ENCODE measurements around the gene CARD6. TPM values are rescaled to one million over a fixed set of nuclear protein-coding genes. Genes with fewer than 3 reads are reported as not detected.
"Not testable (repeated sequence)": the region's sequence is repeated elsewhere in the genome, so short reads cannot be mapped to it uniquely, and the experiment has no call there.

CARD6 gene
- total RNA-seq, result 10 to 100 TPM; 15.9 to 32.1 (median 21.0) TPM

DNA sequence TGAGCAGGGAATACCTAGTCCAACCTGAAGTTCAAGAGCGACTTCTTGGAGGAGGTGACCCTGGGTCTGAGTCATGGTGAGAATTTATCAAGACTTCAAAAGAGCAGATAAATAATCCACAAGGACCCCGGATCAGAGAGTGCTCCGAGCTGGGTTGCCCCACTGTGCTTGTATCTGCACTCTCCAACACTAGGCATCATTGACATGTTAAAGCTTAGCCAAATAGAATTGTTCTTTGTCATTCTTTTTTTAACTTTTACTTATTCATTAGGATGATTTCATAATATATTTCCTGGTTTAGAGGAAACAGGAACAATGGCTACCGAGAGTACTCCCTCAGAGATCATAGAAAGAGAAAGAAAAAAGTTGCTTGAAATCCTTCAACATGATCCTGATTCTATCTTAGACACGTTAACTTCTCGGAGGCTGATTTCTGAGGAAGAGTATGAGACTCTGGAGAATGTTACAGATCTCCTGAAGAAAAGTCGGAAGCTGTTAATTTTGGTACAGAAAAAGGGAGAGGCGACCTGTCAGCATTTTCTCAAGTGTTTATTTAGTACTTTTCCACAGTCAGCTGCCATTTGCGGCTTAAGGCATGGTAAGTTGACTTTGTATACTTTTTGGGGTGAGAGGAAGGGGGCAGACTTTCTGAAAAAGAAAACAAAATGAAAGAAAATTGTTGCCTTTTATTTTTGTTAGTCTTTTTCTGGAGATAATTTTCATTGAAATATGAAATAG lies at the start of gene CARD6:
CARD6 (plus strand) TSS at position 300 of the 738 bp plus-strand sequence; CDS start at position 316, 16 bp downstream.
- TF ChIP-seq, protein P1, sequence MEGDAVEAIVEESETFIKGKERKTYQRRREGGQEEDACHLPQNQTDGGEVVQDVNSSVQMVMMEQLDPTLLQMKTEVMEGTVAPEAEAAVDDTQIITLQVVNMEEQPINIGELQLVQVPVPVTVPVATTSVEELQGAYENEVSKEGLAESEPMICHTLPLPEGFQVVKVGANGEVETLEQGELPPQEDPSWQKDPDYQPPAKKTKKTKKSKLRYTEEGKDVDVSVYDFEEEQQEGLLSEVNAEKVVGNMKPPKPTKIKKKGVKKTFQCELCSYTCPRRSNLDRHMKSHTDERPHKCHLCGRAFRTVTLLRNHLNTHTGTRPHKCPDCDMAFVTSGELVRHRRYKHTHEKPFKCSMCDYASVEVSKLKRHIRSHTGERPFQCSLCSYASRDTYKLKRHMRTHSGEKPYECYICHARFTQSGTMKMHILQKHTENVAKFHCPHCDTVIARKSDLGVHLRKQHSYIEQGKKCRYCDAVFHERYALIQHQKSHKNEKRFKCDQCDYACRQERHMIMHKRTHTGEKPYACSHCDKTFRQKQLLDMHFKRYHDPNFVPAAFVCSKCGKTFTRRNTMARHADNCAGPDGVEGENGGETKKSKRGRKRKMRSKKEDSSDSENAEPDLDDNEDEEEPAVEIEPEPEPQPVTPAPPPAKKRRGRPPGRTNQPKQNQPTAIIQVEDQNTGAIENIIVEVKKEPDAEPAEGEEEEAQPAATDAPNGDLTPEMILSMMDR (IDR thresholded peaks at IDR 0.05), result no peak
- peak in 1 of 2 donors; percentile 53 for TF ChIP-seq POLR2A (IDR thresholded peaks at IDR 0.05)
- no peaks in the 10 kb centered on the region for H3K9me3 ChIP-seq
- peak in 1 of 2 donors; percentile 14 for DNase-seq
- H3K4me1 ChIP-seq, result peaks cover 13 to 16% of the 10 kb centered on the region in 2 donors
- intact Hi-C loops (cut with DNase I), result no loop called here
- peak within 1 kb of the TSS; percentile 84 to 95 (median 86) for H3K27ac ChIP-seq
- H3K36me3 ChIP-seq, result no peaks in the 10 kb centered on the region
- 22 to 25% methylated on average over 9 of the region's 9 CpGs for WGBS, 2 donors
- peak within 1 kb of the TSS in 2 of 3 donors; percentile 11 to 27 for H3K4me3 ChIP-seq (replicated peaks in 1 of 3)
- H3K27me3 ChIP-seq, result no peaks in the 10 kb centered on the region

DNA sequence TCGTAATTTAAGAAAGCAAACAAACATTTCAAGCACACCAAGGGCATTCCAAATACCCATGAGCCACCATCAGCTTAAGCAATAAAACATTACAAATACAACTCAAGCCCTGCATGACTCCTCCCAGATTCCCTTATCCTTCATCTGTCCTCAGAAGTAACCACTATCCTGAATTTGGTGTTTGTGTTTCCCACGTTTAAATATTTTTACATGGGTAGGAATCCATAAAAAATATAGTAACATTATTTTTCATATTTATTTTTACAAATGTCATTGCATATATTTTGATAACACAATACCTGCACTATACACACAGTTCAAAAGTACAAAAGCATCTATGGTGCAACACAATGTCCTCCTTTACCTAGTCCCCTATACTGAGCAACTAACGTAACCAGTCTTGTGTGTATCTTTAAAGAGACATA lies 49.4 kb upstream of the CARD6 start:
- H3K27me3 ChIP-seq, result no peaks in the 10 kb centered on the region
- H3K27ac ChIP-seq, result no peak overlapping the region
- H3K9me3 ChIP-seq, result no peaks in the 10 kb centered on the region
- DNase-seq, result no peak
- peaks cover 4 to 23% of the 10 kb centered on the region in 2 donors for H3K4me1 ChIP-seq
- 76 to 78% methylated on average over 3 of the region's 3 CpGs for WGBS, 2 donors
- intact Hi-C loops (cut with DNase I), result no loop called here
- H3K4me3 ChIP-seq (replicated peaks in 1 of 3), result no peak overlapping the region
- H3K36me3 ChIP-seq, result no peaks in the 10 kb centered on the region
- TF ChIP-seq POLR2A (IDR thresholded peaks at IDR 0.05), result no peak
- TF ChIP-seq, protein P1 (IDR thresholded peaks at IDR 0.05), result no peak

DNA sequence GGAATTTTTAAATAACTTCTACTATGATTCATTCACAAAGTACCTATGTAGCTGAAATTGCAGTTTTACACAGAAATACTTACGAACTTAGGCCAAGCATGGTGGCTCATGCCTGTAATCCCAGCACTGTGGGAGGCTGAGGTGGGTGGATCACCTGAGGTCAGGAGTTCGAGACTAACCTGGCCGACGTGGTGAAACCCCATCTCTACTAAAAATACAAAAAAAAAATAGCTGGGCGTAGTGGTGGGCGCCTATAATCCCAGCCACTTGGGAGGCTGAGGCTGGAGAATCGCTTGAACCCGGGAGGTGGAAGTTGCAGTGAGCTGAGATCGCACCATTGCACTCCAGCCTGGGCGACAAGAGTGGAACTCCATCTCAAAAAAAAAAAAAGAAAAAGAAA lies 48.5 kb upstream of the CARD6 start:
- H3K4me1 ChIP-seq, result peaks cover 4 to 26% of the 10 kb centered on the region in 2 donors
- H3K4me3 ChIP-seq (replicated peaks in 1 of 3); H3K27me3 ChIP-seq; H3K36me3 ChIP-seq; intact Hi-C loops (cut with DNase I); H3K9me3 ChIP-seq; H3K27ac ChIP-seq; DNase-seq: not testable (repeated sequence)
- 95 to 96% methylated on average over 10 of the region's 10 CpGs for WGBS, 2 donors

- peaks cover 4 to 26% of the 10 kb centered on the region in 2 donors for H3K4me1 ChIP-seq
- H3K4me3 ChIP-seq (replicated peaks in 1 of 3), result not testable (repeated sequence)
Measured at GRCh38 chr5:40794340-40794739, 46.8 kb upstream of the CARD6 start.

GRCh38 chr5:40794877-40795276 lies 46.3 kb upstream of the CARD6 start:
- intact Hi-C loops (cut with DNase I); H3K4me3 ChIP-seq (replicated peaks in 1 of 3); DNase-seq; H3K36me3 ChIP-seq; H3K27me3 ChIP-seq; H3K27ac ChIP-seq; H3K9me3 ChIP-seq: not testable (repeated sequence)
- peaks cover 4 to 32% of the 10 kb centered on the region in 2 donors for H3K4me1 ChIP-seq
- 94 to 95% methylated on average over 3 of the region's 3 CpGs for WGBS, 2 donors

More at GRCh38 chr5:40794340-40794739, 46.8 kb upstream of the CARD6 start:
- H3K27me3 ChIP-seq; H3K36me3 ChIP-seq; H3K9me3 ChIP-seq; intact Hi-C loops (cut with DNase I); DNase-seq; H3K27ac ChIP-seq: not testable (repeated sequence)

DNA sequence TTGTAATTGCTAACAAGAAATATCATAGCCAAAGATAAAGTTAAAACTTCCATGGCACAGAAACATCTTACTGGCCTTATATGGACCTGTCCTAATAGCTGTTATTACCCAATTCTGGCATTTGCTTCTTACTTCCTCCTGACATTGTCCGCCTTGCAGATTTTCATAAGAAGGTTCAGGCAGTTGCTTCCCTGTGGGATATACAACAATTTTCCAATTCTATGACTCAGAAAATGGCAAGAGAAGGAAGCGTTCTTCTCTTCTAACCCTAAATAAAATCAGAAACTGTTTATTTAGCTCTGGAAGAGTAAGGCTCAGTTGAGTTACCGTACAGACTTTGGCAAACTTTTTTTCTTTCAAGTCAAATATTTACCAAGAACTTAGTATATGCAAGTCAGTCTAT lies 44.7 kb upstream of the CARD6 start:
- H3K27ac ChIP-seq, result peak overlapping the region in 1 of 3 donors; percentile 88
- DNase-seq, result no peak
- H3K4me1 ChIP-seq, result peaks cover 4 to 29% of the 10 kb centered on the region in 2 donors
- TF ChIP-seq, protein P1 (IDR thresholded peaks at IDR 0.05), result no peak
- no peak for TF ChIP-seq POLR2A (IDR thresholded peaks at IDR 0.05)
- no peaks in the 10 kb centered on the region for H3K9me3 ChIP-seq
- no peaks in the 10 kb centered on the region for H3K36me3 ChIP-seq
- WGBS, 2 donors, result 58 to 65% methylated on average over 3 of the region's 3 CpGs
- peak overlapping the region in 1 of 3 donors; percentile 89 for H3K4me3 ChIP-seq (replicated peaks in 1 of 3)
- no peaks in the 10 kb centered on the region for H3K27me3 ChIP-seq
- intact Hi-C loops (cut with DNase I), result no loop called here

Measured in thyroid gland (tissue), 4 donors.